SK-N-SH treated with all-trans-retinoic acid at 6 μM for 48 hours (cell line): Measurements from ENCODE around the gene ANKRD65.

Experiments used
- ATAC-seq: fragments of 200-7000 bp; cut with Tn5 transposase; 3 replicates; pipeline ENCODE4 v1.9.1; 2020; ENCODE audit warnings: mild to moderate bottlenecking, moderate library complexity
- ARNTL ChIP-seq: fragments of 450-650 bp; formaldehyde crosslinking; IDR thresholded peaks from 2 replicates; pipeline ENCODE4 v1.5.0; 2020; ENCODE audit warnings: low read depth, mild to moderate bottlenecking, moderate library complexity, borderline replicate concordance
- CSRNP3 ChIP-seq: fragments of 250-450 bp; sonication (Bioruptor Pico); IDR thresholded peaks from 2 replicates; pipeline ENCODE4 v1.5.1; 2021; ENCODE audit warnings: mild to moderate bottlenecking, moderate library complexity
- ESRRG ChIP-seq: fragments of 250-450 bp; sonication (Bioruptor Pico); IDR thresholded peaks from 2 replicates; pipeline ENCODE4 v1.6.1; 2021; ENCODE audit warnings: mild to moderate bottlenecking
- GLIS3 ChIP-seq: fragments of 250-450 bp; sonication (Bioruptor Pico); IDR thresholded peaks from 2 replicates; pipeline ENCODE4 v1.5.0; 2020; ENCODE audit warnings: mild to moderate bottlenecking, moderate library complexity
- ISL1 ChIP-seq: fragments of 250-450 bp; sonication (Bioruptor Pico); IDR thresholded peaks from 2 replicates; pipeline ENCODE4 v2.1.2; 2022; ENCODE audit warnings: mild to moderate bottlenecking, moderate library complexity
- OSR1 ChIP-seq: fragments of 250-450 bp; sonication (Bioruptor Pico); IDR thresholded peaks from 2 replicates; pipeline ENCODE4 v1.8.0; 2022; ENCODE audit warnings: moderate library complexity, mild to moderate bottlenecking, inconsistent platforms
- POU6F1 ChIP-seq: fragments of 250-450 bp; sonication (Bioruptor Pico); IDR thresholded peaks from 2 replicates; pipeline ENCODE4 v1.8.0; 2021; ENCODE audit warnings: low read depth, mild to moderate bottlenecking, moderate library complexity, borderline replicate concordance
- TOX ChIP-seq: fragments of 250-450 bp; sonication (Bioruptor Pico); IDR thresholded peaks from 2 replicates; pipeline ENCODE4 v1.8.0; 2021; ENCODE audit warnings: mild to moderate bottlenecking, moderate library complexity, borderline replicate concordance
- ZC3H10 ChIP-seq: fragments of 250-450 bp; sonication (Bioruptor Pico); IDR thresholded peaks from 2 replicates; pipeline ENCODE4 v1.5.1; 2021; ENCODE audit warnings: mild to moderate bottlenecking, moderate library complexity
- ZFP3 ChIP-seq: fragments of 250-450 bp; sonication (Bioruptor Pico); IDR thresholded peaks from 2 replicates; pipeline ENCODE4 v1.5.0; 2020; ENCODE audit warnings: mild to moderate bottlenecking, moderate library complexity
- ZNF70 ChIP-seq: fragments of 450-650 bp; formaldehyde crosslinking; IDR thresholded peaks from 2 replicates; pipeline ENCODE4 v1.5.0; 2020; ENCODE audit warnings: mild to moderate bottlenecking, moderate library complexity
- ZNF8 ChIP-seq: fragments of 450-650 bp; formaldehyde crosslinking; IDR thresholded peaks from 2 replicates; pipeline ENCODE4 v1.5.0; 2020; ENCODE audit warnings: mild to moderate bottlenecking, moderate library complexity
- TF ChIP-seq, protein P1 (sequence below): fragments of 250-450 bp; sonication (Bioruptor Pico); IDR thresholded peaks from 2 replicates; pipeline ENCODE4 v1.8.0; 2020; ENCODE audit warnings: mild to moderate bottlenecking, moderate library complexity, borderline replicate concordance
- TF ChIP-seq, protein P2 (sequence below): fragments of 250-450 bp; sonication (Bioruptor Pico); IDR thresholded peaks from 2 replicates; pipeline ENCODE4 v1.5.0; 2020; ENCODE audit warnings: mild to moderate bottlenecking, moderate library complexity

Gene ANKRD65

DNA sequence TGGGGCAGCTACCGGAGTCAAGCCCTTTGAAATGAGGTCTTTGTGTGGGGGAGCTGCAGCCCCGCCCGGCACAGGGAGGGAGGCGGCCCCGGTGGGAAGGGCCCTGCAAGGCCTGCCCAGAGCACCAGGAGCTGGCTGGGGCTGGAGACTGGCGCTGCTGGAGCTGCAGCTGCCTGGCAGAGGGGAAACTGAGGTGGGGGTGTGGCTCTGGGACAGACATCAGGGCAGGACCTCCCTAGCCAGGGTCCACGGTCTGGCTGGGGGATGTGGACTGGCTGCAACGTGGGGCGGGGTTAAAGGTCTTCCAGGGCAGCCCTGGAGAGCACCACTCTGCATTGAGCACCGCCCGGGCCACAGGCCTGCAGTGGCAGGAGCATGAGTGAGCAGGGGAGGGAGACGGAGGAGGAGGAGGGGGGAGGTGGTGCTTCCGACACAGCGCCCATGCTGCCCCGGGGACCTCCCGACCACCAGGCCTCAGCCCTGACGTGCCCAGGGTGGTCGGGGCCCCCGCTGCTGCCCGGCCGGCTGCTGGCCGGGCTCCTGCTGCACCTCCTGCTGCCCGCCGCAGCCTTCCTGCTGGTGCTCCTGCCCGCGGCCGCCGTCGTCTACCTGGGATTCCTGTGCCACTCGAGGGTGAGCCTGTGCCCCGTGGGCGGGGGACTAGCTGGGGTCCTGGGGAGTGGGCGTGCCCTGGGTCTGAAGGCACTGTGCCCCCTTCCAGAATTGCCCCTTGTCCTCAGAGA lies 4.8 kb upstream of the ANKRD65 start (continued):
- TF ChIP-seq, protein P1, sequence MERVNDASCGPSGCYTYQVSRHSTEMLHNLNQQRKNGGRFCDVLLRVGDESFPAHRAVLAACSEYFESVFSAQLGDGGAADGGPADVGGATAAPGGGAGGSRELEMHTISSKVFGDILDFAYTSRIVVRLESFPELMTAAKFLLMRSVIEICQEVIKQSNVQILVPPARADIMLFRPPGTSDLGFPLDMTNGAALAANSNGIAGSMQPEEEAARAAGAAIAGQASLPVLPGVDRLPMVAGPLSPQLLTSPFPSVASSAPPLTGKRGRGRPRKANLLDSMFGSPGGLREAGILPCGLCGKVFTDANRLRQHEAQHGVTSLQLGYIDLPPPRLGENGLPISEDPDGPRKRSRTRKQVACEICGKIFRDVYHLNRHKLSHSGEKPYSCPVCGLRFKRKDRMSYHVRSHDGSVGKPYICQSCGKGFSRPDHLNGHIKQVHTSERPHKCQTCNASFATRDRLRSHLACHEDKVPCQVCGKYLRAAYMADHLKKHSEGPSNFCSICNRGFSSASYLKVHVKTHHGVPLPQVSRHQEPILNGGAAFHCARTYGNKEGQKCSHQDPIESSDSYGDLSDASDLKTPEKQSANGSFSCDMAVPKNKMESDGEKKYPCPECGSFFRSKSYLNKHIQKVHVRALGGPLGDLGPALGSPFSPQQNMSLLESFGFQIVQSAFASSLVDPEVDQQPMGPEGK (CRISPR knock-in tag) = no peak

- ATAC-seq = no peak
- TF ChIP-seq ISL1 (CRISPR knock-in tag) (no peak), OSR1 (CRISPR knock-in tag) (no peak), POU6F1 (CRISPR knock-in tag) (no peak), ESRRG (CRISPR knock-in tag) (no peak), TOX (no peak), ZNF70 (CRISPR knock-in tag) (no peak)
- TF ChIP-seq, protein P1 (CRISPR knock-in tag) = no peak
- TF ChIP-seq, protein P2, sequence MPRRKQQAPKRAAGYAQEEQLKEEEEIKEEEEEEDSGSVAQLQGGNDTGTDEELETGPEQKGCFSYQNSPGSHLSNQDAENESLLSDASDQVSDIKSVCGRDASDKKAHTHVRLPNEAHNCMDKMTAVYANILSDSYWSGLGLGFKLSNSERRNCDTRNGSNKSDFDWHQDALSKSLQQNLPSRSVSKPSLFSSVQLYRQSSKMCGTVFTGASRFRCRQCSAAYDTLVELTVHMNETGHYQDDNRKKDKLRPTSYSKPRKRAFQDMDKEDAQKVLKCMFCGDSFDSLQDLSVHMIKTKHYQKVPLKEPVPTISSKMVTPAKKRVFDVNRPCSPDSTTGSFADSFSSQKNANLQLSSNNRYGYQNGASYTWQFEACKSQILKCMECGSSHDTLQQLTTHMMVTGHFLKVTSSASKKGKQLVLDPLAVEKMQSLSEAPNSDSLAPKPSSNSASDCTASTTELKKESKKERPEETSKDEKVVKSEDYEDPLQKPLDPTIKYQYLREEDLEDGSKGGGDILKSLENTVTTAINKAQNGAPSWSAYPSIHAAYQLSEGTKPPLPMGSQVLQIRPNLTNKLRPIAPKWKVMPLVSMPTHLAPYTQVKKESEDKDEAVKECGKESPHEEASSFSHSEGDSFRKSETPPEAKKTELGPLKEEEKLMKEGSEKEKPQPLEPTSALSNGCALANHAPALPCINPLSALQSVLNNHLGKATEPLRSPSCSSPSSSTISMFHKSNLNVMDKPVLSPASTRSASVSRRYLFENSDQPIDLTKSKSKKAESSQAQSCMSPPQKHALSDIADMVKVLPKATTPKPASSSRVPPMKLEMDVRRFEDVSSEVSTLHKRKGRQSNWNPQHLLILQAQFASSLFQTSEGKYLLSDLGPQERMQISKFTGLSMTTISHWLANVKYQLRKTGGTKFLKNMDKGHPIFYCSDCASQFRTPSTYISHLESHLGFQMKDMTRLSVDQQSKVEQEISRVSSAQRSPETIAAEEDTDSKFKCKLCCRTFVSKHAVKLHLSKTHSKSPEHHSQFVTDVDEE (CRISPR knock-in tag) = no peak
Observed at GRCh38 chr1:1425426-1425752, 4.3 kb upstream of the ANKRD65 start.

DNA sequence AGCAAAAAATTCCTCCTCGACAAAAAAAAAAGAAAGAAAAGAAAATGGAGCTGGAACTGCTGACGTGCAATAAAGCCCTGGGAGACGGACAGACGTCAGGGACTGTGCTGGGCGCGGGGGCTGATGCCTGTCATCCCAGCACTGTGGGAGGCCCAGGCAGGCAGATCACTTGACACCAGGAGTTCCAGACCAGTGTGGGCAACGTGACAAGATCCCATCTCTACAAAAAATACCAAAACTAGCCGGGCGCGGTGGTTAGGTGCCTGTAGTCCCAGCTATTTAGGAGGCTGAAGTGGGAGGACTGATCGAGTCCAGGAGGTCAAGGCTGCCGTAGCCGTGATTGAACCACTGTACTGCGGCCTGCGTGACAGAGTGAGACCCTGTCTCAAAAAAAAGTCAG lies 3.6 kb upstream of the ANKRD65 start:
- no peak for ATAC-seq
- TF ChIP-seq ZC3H10 = no peak
- TF ChIP-seq CSRNP3 (CRISPR knock-in tag) = no peak
- no peak for TF ChIP-seq POU6F1 (CRISPR knock-in tag)
- no peak for TF ChIP-seq ZNF70 (CRISPR knock-in tag)
- TF ChIP-seq, protein P1 (CRISPR knock-in tag) = no peak
- no peak for TF ChIP-seq ARNTL (CRISPR knock-in tag)
- no peak for TF ChIP-seq ZFP3 (CRISPR knock-in tag)
- no peak for TF ChIP-seq ISL1 (CRISPR knock-in tag)
- TF ChIP-seq ZNF8 = no peak
- no peak for TF ChIP-seq ESRRG (CRISPR knock-in tag)
- no peak for TF ChIP-seq GLIS3 (CRISPR knock-in tag)
